ACHN (cell line): Measurements from ENCODE around the gene DECR2.

Source experiments
- DNase-seq: peaks from one replicate; pipeline ENCODE4 v3.0.0-alpha.2; 2015
- in situ Hi-C: cut with HindIII; loops from 2 replicates; pipeline ENCODE4 v1.10.0; 2017; ENCODE audit warnings: low sequenced_read_pairs, low pct_ligation_motif_present, low pct_unique_long_range_greater_than_20kb

DECR2 gene

GRCh38 chr16:460787-461186 lies 59.1 kb downstream of the DECR2 start:
- in situ Hi-C loops = no loop called here
- DNase-seq = no peak
